Suppressor macrophage (primary cell): ENCODE data around the gene CACNA2D1.
"Not testable (repeated sequence)": the region's sequence is repeated elsewhere in the genome, so short reads cannot be mapped to it uniquely, and the experiment has no call there.

Experiments used
- DNase-seq, 4 experiments: peaks; one replicate each; pipeline ENCODE4 v3.0.0-alpha.2; 2020 to 2022

The CACNA2D1 gene

DNA sequence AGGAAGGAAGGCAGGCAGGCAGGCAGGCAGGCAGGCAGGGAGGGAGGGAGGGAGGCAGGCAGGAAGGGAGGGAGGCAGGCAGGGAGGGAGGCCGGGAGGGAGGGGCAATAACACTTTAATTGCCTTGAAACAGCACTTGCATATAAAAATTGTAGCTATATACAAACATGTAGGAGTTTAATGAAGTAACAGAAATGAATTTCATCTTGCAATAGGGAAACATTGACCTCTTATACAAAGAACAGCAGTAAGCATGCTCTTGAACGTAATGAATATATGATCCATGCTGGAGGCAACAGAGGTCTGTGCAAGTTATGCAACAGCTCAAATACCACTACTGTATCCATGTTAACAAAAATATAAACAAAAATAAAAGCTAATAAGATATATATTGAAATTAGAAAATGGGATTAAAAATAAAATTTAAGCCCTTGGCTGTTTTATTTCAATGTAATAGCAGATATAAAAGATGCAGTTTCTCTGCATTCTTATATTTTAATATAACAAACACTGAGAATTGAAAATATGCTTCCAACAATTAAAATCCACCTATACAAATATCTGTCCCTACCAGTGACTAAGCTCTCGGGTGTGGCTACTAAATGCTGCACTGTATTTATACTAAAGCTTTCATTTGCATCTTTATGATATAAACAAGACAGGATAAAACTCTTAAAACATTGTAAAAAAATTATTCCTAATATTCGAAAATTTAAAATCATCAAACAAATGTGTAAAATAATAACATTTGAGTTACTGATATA, 50.3 kb downstream of the CACNA2D1 start:
- no peak for DNase-seq

DNA sequence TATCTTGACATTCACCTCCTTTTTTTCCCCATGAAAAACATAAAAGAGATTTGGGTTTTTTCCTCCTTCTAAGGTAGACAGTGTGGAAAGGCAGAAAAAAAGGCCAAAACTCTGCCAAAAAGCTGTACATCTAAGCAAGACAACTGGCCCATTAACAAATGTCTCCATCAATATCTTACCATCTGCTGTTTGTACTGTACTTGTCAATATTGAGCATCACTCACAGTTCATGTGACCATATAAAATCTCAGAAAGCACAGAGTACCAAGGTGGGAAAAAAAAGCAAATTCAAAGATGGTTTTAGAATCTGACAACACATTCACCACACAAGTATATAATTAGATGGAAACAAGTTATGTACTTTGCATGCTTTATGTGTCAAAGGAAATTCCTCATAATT, 52.6 kb downstream of the CACNA2D1 start:
- DNase-seq, result no peak

DNA sequence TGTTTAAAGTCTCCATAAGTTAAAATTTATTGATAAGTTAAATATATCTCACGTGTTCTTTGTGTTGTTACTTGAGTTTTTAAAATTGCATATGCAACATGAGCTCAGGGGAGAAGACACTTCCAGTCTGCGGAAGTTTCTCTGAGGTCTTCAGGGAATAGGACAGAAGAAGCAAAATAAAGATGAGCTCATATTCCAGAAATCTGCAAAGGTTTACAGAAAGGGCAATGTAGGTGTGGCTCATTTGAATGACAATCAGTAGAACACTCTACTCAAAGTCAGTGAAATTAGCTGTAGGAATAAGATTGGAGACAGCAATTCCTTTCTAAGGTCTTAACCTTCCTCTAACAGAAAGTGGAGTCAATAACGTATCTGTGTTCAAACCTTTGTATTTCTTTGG, 53.7 kb downstream of the CACNA2D1 start:
- DNase-seq, result no peak

GRCh38 chr7:82388138-82388537, 55.4 kb downstream of the CACNA2D1 start:
- DNase-seq, result no peak

DNA sequence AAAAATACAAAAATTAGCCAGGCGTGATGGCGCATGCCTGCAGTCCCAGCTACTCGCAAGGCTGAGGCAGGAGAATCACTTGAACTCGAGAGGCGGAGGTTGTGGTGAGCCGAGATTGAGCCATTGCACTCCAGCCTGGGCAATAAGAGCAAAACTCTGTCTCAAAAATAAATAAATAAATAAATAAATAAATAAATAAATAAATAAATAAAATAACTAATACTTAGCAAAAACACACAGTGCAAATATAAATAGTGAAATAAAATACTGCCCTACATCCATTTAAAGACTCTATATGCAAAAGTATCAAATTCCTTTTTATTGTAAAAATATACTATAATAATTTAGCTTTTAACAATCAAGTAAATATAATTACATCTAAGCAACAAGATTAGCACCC, 57.0 kb downstream of the CACNA2D1 start:
- DNase-seq, result not testable (repeated sequence)

- DNase-seq, result no peak
These were observed 58.8 kb downstream of the CACNA2D1 start for GRCh38 chr7:82384779-82385178.

DNA sequence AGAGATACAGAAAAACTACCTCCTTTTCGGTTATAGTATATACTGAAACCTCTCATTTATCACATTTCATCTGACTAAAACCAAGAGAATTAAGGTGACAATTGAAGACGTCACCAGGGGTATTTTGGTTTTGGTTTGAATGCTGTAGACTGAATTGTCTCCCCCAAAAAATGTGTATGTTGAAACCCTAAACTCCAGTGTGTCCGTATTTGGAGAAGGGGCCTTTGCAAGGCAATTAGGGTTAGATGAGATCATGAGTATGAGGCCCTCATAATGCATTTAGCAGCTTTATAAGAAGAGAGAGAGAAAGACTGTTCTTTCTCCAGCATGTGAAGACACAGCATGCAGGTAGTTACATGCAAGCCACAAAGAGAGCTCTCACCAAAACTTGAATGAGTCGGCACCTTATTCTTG, 59.5 kb downstream of the CACNA2D1 start:
- no peak for DNase-seq

- no peak for DNase-seq
These were observed 61.3 kb downstream of the CACNA2D1 start for GRCh38 chr7:82382276-82382675.

- no peak for DNase-seq
These were observed 66.8 kb downstream of the CACNA2D1 start for GRCh38 chr7:82376739-82377138.

DNA sequence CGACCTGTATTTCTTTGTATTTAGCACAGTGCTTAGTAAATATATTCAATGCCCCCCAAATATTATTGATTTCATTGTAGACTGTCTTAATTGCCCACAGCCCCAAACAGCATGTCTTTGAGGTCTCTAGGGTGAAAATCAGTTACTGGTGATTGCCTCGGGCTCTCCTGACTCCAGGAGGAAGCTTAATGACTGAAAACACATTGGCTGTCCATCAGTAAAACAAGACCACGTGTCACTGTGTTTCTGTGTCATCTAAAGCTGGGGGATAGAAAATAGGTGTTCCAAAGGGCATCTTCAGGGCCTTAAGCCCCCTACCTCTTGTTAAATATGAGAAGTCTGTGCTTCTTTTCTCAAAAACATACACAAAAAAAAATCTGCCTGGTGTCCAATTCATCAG, 67.9 kb downstream of the CACNA2D1 start:
- DNase-seq, result no peak

DNA sequence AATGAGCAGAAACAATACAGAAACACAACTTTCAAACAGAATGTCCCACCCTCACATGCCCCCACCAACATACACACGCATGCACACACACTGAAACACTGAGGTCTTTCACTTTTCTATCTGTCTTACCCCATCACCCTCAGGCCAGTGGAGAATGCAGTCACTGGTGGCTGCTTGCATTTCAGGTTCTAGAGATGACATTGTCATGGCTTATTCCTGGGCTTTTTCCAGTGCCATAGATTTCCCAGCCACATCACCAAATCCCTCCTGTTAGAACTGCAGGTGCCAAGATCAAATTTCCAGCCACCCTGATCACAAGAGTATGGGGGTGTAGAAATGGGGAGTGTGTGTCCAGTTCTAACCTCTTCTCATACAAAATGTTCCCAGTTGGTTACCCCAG, 68.4 kb downstream of the CACNA2D1 start:
- DNase-seq, result no peak

DNA sequence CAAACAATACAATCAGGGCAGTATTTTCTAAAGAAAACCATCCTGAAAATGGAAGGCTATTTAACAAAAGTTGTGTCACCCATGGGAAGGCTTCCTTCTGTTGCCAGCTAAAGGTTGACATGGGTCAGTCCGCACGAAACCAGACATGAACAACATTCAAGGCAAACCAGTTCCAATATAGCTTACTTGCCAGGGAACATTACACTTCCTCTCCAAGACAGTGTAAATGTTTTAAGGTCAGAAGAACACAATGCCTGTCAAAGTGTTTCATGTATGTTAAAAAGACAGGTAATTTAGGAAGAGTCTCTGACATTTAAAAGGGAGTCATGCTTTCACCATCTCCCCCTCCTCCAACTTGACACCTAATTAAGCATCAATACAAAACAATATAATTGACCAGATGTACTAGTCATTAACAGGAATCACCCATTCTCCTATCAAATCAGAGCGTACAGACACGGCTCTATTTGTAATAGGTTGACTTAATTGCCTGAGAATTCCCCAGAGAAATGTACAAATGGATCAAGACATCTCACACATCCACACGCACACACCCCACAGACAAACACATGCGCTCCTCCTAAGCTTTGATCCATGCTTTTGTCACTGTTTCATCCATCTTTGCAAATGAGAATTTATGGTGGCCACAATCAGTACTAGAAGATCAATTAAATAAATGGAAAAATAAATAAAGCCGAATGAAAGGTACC, 69.5 kb downstream of the CACNA2D1 start:
- no peak for DNase-seq

GRCh38 chr7:82364671-82365070, 78.9 kb downstream of the CACNA2D1 start:
- no peak for DNase-seq

GRCh38 chr7:82364048-82364447, 79.5 kb downstream of the CACNA2D1 start:
- no peak for DNase-seq

- DNase-seq, result no peak
These were observed 81.4 kb downstream of the CACNA2D1 start for GRCh38 chr7:82362129-82362706.

- DNase-seq, result no peak
These were observed 82.8 kb downstream of the CACNA2D1 start for GRCh38 chr7:82360591-82361368.

DNA sequence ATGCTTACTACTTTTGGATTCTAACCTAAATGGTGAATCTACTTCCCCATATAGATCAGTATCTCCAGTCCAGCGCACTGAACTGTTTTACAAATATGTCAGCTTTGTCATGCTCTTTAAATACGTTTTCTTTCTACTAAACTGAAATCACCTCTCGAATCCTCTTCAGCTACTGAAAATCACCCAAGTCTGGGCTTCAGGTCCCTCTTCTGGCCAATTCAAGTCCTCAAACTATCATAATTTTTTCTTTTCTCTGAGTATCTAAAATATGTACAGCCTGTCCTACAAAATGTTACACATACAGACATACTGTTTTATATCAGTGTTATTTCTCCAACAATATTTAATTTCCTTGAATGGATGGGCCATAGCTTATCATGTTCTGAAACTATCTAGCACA, 84.2 kb downstream of the CACNA2D1 start:
- DNase-seq, result no peak

DNA sequence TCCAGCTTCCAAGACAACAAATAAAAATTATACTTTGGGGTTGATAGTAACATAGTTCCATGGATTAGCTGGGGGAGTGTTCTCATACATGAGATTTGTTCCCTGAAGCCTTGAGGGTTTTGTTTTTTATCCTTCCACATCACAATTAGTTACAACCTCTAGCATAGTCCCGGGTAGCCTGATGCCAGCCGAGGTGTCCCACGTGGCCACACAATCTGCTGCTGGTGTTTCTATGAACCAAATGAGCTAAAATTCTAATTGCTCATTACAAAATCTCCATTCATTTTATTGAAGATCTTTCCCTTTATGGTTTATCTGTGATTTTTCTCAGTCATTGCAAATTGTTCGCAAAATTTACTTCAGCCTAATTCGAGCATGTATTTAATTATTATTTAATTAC, 84.7 kb downstream of the CACNA2D1 start:
- DNase-seq, result no peak

GRCh38 chr7:82358009-82358578, 85.5 kb downstream of the CACNA2D1 start:
- no peak for DNase-seq

DNA sequence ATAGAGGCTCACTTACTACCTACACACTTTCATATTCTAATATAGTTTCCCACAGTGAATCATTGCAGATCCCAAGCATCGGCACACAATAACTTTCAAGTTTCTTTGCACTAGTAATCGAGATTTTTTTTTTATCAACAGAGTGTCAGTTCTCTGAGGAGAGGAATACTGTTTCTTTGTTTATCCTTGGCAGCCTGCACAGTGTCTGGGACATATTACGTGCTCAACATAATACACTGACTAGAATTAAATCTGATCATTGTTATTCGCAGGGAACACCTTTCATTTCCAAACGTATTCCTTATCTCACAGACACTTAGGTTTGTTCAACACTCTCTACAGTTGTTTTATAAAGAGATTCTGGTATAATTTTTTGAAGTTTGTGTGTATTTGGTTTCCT, 95.3 kb downstream of the CACNA2D1 start:
- no peak for DNase-seq

- DNase-seq, result no peak
These were observed 95.8 kb downstream of the CACNA2D1 start for GRCh38 chr7:82347808-82348207.

- DNase-seq, result no peak
These were observed 97.7 kb downstream of the CACNA2D1 start for GRCh38 chr7:82345886-82346285.

- no peak for DNase-seq
These were observed 99.9 kb downstream of the CACNA2D1 start for GRCh38 chr7:82343716-82344115.
